Right lobe of liver (tissue), 6 donors: Measurements from ENCODE around the gene FOXJ1. TPM values are rescaled to one million over a fixed set of nuclear protein-coding genes. Genes with fewer than 3 reads are reported as not detected.

ENCODE experiments used
- ATAC-seq, 4 donors: fragments of 200-7000 bp; cut with Tn5 transposase; one replicate each; pipeline ENCODE4 v1.9.1; 2020; ENCODE audit warnings: mild to moderate bottlenecking in 4 of 4, moderate library complexity in 4 of 4
- DNase-seq, 3 donors: peaks; one replicate each; pipeline ENCODE4 v3.0.0-alpha.2; 2020
- H3K27ac ChIP-seq, 3 donors: fragments of 200-600 bp; one replicate each; pipeline ENCODE4 v1.8.0; 2022
- H3K27me3 ChIP-seq, 2 donors: fragments of 200-600 bp; one replicate each; pipeline ENCODE4 v1.8.0; 2022
- H3K36me3 ChIP-seq, 4 donors: fragments of 200-600 bp; sonication (generic) in 1 of 4; one replicate each; pipeline versions ENCODE4 v1.5.1 to v1.8.0; 2017 to 2022; ENCODE audit warnings: control low read depth in 1 of 4
- H3K4me1 ChIP-seq, 4 donors: fragments of 200-600 bp; sonication (generic) in 1 of 4; one replicate each; pipeline versions ENCODE4 v1.5.1 to v1.8.0; 2017 to 2022; ENCODE audit warnings: control low read depth in 1 of 4
- H3K4me3 ChIP-seq, 3 donors: fragments of 200-600 bp; one replicate each; pipeline ENCODE4 v1.8.0; 2022
- H3K9me3 ChIP-seq, 4 donors: fragments of 200-600 bp; sonication (generic) in 1 of 4; one replicate each; pipeline versions ENCODE4 v1.5.1 to v1.8.0; 2017 to 2022; ENCODE audit warnings: control low read depth in 1 of 4
- POLR2A ChIP-seq: fragments of 450-650 bp; IDR thresholded peaks from one replicate; pipeline ENCODE4 v1.6.1; 2017; ENCODE audit warnings: antibody characterized with exemption, mild to moderate bottlenecking
- WGBS: methylation state at CpG from one replicate; pipeline ENCODE4 v1.1.6; 2018; ENCODE audit warnings: low coverage, low lambda C conversion rate; ENCODE audit not compliant: insufficient coverage; ENCODE audit errors: missing lambda C conversion rate; 5-methylcytosine and 5-hydroxymethylcytosine counted together
- intact Hi-C, 2 donors: fragments of 100-400 bp; cut with DNase I; formaldehyde crosslinking; loops; one replicate each; pipeline versions ENCODE4 v1.11.2 to v1.14.1; 2022
- total RNA-seq, 6 experiments: library from RNA; depleted of rRNA in 2 of 6; stranded (reverse); fragments of >200 nt in 2 of 6; fragmentation: NEBNext Ultra II Directional in 3 of 6; extraction: Animal tissue kit (Norgen Biotek cat#: 25700) in 3 of 6; gene quantifications; one replicate each; pipeline versions ENCODE4 v1.1.0 to v1.2.4, GENCODE V29; 2016 to 2023
- TF ChIP-seq, protein P1 (sequence below), 4 donors: fragments of 200-600 bp in 3 of 4; fragments of 450-650 bp in 1 of 4; IDR thresholded peaks; one replicate each; pipeline versions ENCODE4 v1.5.1 to v1.8.0; 2016 to 2022; ENCODE audit warnings: antibody characterized with exemption in 4 of 4, mild to moderate bottlenecking in 2 of 4
- donor health status: DM: no; HTN: yes; CAD: no.
- donor health status: DM: no; HTN: no; CAD: no.
- donor health status: DM: no; HTN: no; CAD: no.
- donor health status: DM: no; HTN: yes; CAD: no.
- donor health status: DM: no; HTN: yes; CAD: no.

The FOXJ1 gene
- total RNA-seq, 6 experiments from 2014 or later: 0.06 to 0.12 (median 0.11) TPM; not detected in 3

DNA sequence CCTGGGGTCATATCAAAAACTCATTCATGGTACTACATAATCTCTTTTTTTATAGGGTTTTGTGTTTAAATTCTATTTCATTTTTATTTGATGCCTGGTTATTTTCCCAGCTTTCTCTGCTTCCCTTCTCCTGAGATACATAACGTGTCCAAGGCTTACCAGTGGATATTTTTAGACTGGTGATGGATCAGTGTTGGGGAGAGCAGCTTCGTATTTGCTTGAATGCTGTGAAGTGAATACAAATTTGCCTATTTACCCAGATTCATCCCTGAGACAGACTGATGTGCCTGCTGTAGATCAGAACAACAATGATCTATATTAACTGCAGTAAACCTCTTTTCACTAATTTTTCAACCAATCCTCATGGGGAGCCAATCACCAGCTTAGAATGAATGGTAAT is 43.2 kb upstream of the FOXJ1 start:
- 65% methylated on average over 2 of the region's 2 CpGs for WGBS
- no peak for ATAC-seq
- intact Hi-C loops: no loop called here

DNA sequence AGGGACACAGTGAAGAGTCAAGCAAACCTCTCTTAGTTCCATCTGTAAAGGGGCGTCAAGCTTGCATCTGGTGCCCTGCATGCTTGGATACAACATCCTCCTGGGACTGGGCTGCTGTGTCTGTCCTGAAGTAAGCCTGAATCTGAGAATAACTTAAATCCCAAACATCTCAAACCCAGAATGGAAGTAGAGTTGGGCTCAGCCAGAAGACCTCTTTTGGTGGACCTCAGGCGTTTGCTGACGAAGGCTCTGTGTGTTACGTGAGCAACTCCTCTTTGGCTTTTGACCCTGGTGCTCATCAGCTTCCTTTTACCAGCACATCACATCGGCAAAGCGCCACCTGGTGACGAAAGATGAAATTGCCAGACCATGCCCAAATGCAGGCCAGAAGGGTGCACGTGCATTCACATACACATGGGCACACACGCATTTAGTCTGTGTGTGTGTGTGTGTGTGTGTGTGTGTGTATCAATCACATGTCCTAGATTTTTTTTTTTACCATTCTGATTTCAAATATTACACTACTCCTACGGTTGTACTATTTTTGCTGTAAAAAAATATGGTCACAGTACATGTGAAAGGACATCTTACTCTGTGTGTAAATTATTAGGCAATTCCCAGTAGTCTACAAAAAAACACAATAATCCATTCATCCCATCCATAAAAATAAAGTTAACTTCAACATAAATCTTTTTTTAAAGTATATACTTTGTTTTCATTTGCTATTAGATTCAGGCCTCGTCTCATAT is 41.1 kb upstream of the FOXJ1 start:
- Histone ChIP-seq H3K27me3 (no peaks in the 10 kb centered on the region), H3K4me1 (peaks cover 0 to 8% (median 0%) of the 10 kb centered on the region in 4 donors), H3K36me3 (no peaks in the 10 kb centered on the region), H3K9me3 (no peaks in the 10 kb centered on the region), H3K27ac (peak overlapping the region in 1 of 3 donors; percentile 7), H3K4me3 (no peak overlapping the region)
- ATAC-seq: peak; percentile 93 to 97 (median 96)
- DNase-seq: peak; percentile 82 to 91 (median 90)
- TF ChIP-seq, protein P1, sequence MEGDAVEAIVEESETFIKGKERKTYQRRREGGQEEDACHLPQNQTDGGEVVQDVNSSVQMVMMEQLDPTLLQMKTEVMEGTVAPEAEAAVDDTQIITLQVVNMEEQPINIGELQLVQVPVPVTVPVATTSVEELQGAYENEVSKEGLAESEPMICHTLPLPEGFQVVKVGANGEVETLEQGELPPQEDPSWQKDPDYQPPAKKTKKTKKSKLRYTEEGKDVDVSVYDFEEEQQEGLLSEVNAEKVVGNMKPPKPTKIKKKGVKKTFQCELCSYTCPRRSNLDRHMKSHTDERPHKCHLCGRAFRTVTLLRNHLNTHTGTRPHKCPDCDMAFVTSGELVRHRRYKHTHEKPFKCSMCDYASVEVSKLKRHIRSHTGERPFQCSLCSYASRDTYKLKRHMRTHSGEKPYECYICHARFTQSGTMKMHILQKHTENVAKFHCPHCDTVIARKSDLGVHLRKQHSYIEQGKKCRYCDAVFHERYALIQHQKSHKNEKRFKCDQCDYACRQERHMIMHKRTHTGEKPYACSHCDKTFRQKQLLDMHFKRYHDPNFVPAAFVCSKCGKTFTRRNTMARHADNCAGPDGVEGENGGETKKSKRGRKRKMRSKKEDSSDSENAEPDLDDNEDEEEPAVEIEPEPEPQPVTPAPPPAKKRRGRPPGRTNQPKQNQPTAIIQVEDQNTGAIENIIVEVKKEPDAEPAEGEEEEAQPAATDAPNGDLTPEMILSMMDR (IDR thresholded peaks at IDR 0.05): peak; percentile 81 to 89 (median 84)
- no peak for TF ChIP-seq POLR2A
- 12% methylated on average over 11 of the region's 11 CpGs for WGBS
- intact Hi-C loops: no loop called here

More for the DNA sequence above, 43.2 kb upstream of the FOXJ1 start:
- no peak for DNase-seq
- peaks cover 0 to 8% (median 0%) of the 10 kb centered on the region in 4 donors for H3K4me1 ChIP-seq
- H3K27me3 ChIP-seq: no peaks in the 10 kb centered on the region
- H3K4me3 ChIP-seq: no peak overlapping the region
- TF ChIP-seq, protein P1 (IDR thresholded peaks at IDR 0.05): no peak
- TF ChIP-seq POLR2A: no peak
- no peaks in the 10 kb centered on the region for H3K36me3 ChIP-seq
- H3K9me3 ChIP-seq: no peaks in the 10 kb centered on the region
- no peak overlapping the region for H3K27ac ChIP-seq

DNA sequence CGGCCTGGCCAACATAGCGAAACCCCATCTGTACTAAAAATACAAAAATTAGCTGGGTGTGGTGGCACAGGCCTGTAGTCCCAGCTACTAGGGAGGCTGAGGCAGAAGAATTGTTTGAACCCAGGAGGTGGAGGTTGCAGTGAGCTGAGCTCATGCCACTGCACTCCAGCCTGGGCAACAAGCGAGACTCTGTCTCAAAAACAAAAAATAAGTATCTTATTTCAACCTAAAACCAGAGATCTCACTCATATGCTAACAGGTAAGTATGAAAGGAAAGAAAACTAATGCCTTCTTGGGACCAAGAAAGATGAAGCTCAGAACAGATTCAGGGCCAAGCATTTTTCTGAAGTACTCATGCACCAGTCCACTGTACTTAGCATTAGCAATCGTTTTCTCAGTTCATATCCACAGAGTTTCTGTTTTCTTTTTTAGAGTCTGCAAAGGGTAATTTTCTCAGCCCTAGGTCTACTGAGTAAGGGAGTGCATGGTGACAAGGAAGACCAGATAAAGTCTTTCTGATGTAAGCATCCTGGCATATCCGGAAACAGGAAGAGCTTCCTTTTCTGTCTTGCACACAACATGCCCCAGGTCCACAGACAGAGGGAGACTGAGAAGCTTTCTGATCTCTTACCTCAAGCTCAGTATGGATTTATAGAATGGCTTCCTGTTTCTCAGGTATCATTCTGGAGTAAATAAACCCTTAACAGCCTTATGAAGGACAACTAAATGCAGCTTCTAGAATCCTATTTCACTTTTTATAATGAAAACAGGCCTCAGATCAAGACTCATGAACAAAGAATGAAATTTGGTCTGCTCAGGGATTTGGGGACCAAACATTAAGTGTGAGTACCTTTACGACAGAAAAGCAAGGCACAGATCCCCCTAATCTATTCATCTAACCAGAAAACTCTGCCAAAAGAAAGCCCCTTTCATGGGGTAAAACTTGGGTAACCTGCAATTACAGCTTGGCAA is 38.7 kb upstream of the FOXJ1 start:
- no peak for DNase-seq
- H3K27ac ChIP-seq: no peak overlapping the region
- H3K4me3 ChIP-seq: no peak overlapping the region
- no peaks in the 10 kb centered on the region for H3K27me3 ChIP-seq
- 67% methylated on average over 5 of the region's 6 CpGs for WGBS
- H3K36me3 ChIP-seq: no peaks in the 10 kb centered on the region
- TF ChIP-seq, protein P1 (IDR thresholded peaks at IDR 0.05): no peak
- TF ChIP-seq POLR2A: no peak
- peaks cover 0 to 6% (median 0%) of the 10 kb centered on the region in 4 donors for H3K4me1 ChIP-seq
- intact Hi-C loops: loop anchor here in 1 of 2 donors (10.0 kb wide), 1 partner anchor 55 kb away; no protein-coding TSS in a partner anchor
- peak; percentile 19 to 51 (median 28) for ATAC-seq
- no peaks in the 10 kb centered on the region for H3K9me3 ChIP-seq

DNA sequence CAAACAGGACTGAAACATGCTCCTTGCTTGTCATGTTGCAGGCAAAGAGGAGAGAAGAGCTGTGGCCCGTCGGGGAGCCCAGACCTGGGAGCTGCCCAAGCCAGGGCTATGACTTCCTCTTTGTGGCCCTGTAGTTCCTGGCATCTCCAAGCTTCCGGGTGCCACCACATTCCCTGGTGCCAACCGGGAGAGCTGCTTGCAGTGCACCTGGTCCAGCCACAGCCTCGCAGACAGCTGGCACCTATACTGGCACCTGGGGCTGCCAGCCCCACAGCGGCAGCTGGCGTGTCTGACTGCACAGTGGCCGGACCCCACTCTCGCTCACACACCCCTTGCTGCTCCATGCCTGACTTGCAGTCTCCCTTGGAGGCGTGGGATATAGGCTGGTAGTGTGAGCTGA is 37.1 kb upstream of the FOXJ1 start:
- TF ChIP-seq, protein P1 (IDR thresholded peaks at IDR 0.05): no peak
- no peak for TF ChIP-seq POLR2A
- H3K27ac ChIP-seq: no peak overlapping the region
- no peaks in the 10 kb centered on the region for H3K9me3 ChIP-seq
- H3K36me3 ChIP-seq: no peaks in the 10 kb centered on the region
- intact Hi-C loops: loop anchor here in 1 of 2 donors (10.0 kb wide), 1 partner anchor 53 kb away; no protein-coding TSS in a partner anchor
- peaks cover 0 to 3% (median 0%) of the 10 kb centered on the region in 4 donors for H3K4me1 ChIP-seq
- no CpG with 5 or more reads among the region's 10 CpGs for WGBS
- ATAC-seq (no peak), DNase-seq (no peak)
- no peak overlapping the region for H3K4me3 ChIP-seq
- no peaks in the 10 kb centered on the region for H3K27me3 ChIP-seq
